SK-N-SH (cell line): ENCODE measurements around the gene IDE. TPM values are rescaled to one million over a fixed set of nuclear protein-coding genes. Genes with fewer than 3 reads are reported as not detected.

Experiments used
- CTCF ChIA-PET: fragments of 300-600, 350-600 bp; formaldehyde crosslinking; extraction: SDS; loops from one replicate; lab custom pipeline; 2021; lab: Yijun Ruan, JAX
- POLR2A ChIA-PET: fragments of 350-600 bp; sonication (Branson Sonifier 250); formaldehyde crosslinking; extraction: SDS; loops from one replicate; lab custom pipeline; 2020; ENCODE audit warnings: antibody characterized with exemption, inconsistent platforms; lab: Yijun Ruan, JAX
- DNase-seq: peaks from one replicate; pipeline ENCODE4 v3.0.0; 2012
- H2AFZ ChIP-seq: fragments of 200-600 bp; sonication (generic); 2 replicates; pipeline ENCODE4 v1.8.1; 2016; ENCODE audit warnings: antibody characterized with exemption, mild to moderate bottlenecking, low read depth
- H3F3A ChIP-seq: fragments of 200-600 bp; sonication (generic); replicated peaks from 2 replicates; pipeline ENCODE3; 2016; ENCODE audit warnings: antibody characterized with exemption, mild to moderate bottlenecking; ENCODE audit not compliant: insufficient read depth
- H3K27ac ChIP-seq, 2 experiments: fragments of 200-500 bp in 1 of 2; fragments of 200-600 bp in 1 of 2; sonication (Bioruptor generic) in 1 of 2; sonication (generic), shearing (Covaris generic) in 1 of 2; 2 replicates each; pipeline versions ENCODE4 v1.5.1 to v1.6.1; 2014 to 2016; ENCODE audit warnings: low read depth in 2 of 2, inconsistent platforms in 1 of 2, low read length in 1 of 2, mild to moderate bottlenecking in 1 of 2, mixed read lengths in 1 of 2
- H3K27me3 ChIP-seq: fragments of 200-600 bp; sonication (generic), shearing (Covaris generic); 2 replicates; pipeline ENCODE4 v1.6.1; 2016; ENCODE audit warnings: mixed run types; ENCODE audit not compliant: insufficient read depth
- H3K36me3 ChIP-seq, 2 experiments: fragments of 200-500 bp in 1 of 2; fragments of 200-600 bp in 1 of 2; sonication (Bioruptor generic) in 1 of 2; sonication (generic) in 1 of 2; replicated peaks in 1 of 2; 2 replicates each; pipeline versions ENCODE3 to v1.5.1; 2014 to 2016; ENCODE audit warnings: low read length in 1 of 2, mild to moderate bottlenecking in 1 of 2; ENCODE audit not compliant: insufficient read depth in 2 of 2, control insufficient read depth in 1 of 2
- H3K4me1 ChIP-seq, 2 experiments: fragments of 200-500 bp in 1 of 2; fragments of 200-600 bp in 1 of 2; sonication (Bioruptor generic) in 1 of 2; sonication (generic), shearing (Covaris generic) in 1 of 2; 2 replicates each; pipeline versions ENCODE4 v1.5.1 to v1.6.1; 2014 to 2016; ENCODE audit warnings: low read depth in 1 of 2, low read length in 1 of 2, mixed run types in 1 of 2; ENCODE audit not compliant: insufficient read depth in 2 of 2, control insufficient read depth in 1 of 2
- H3K4me2 ChIP-seq: fragments of 200-600 bp; sonication (generic), shearing (Covaris generic); 2 replicates; pipeline ENCODE4 v1.6.1; 2017; ENCODE audit warnings: mixed run types
- H3K4me3 ChIP-seq, 2 experiments: fragments of 200-500 bp in 1 of 2; fragments of 200-600 bp in 1 of 2; sonication (Bioruptor generic) in 1 of 2; sonication (generic), shearing (Covaris generic) in 1 of 2; 2 replicates each; pipeline versions ENCODE4 v1.5.1 to v1.8.1; 2014 to 2016; ENCODE audit warnings: low read depth in 2 of 2, inconsistent platforms in 1 of 2, low read length in 1 of 2, mild to moderate bottlenecking in 1 of 2, mixed read lengths in 1 of 2, moderate library complexity in 1 of 2
- H3K79me2 ChIP-seq: fragments of 200-600 bp; sonication (generic); 2 replicates; pipeline ENCODE4 v1.8.1; 2017; ENCODE audit warnings: mild to moderate bottlenecking; ENCODE audit not compliant: insufficient read depth
- H3K9ac ChIP-seq: fragments of 200-600 bp; sonication (generic); 2 replicates; pipeline ENCODE4 v1.6.1; 2017; ENCODE audit warnings: mixed run types
- H3K9me2 ChIP-seq: fragments of 200-600 bp; sonication (generic); 2 replicates; pipeline ENCODE4 v1.6.1; 2017; ENCODE audit warnings: mixed run types
- H3K9me3 ChIP-seq: fragments of 200-600 bp; sonication (generic); 2 replicates; pipeline ENCODE4 v1.6.1; 2017; ENCODE audit warnings: mixed run types, mild to moderate bottlenecking, moderate library complexity
- H4K20me1 ChIP-seq: fragments of 200-600 bp; sonication (generic); 2 replicates; pipeline ENCODE4 v1.6.1; 2017; ENCODE audit warnings: mild to moderate bottlenecking, mixed run types; ENCODE audit not compliant: insufficient read depth
- EP300 ChIP-seq, 2 experiments: IDR thresholded peaks; 2 replicates each; pipeline versions ENCODE4 v1.4.0 to v1.6.1; 2012; ENCODE audit warnings: borderline replicate concordance in 1 of 2, low read depth in 1 of 2, low read length in 1 of 2
- EZH2phosphoT487 ChIP-seq: fragments of 200-600 bp; sonication (generic); IDR thresholded peaks from 2 replicates; pipeline ENCODE4 v1.6.1; 2017; ENCODE audit warnings: low read depth, mixed run types, mild to moderate bottlenecking, antibody characterized with exemption, moderate library complexity, borderline replicate concordance
- FOSL2 ChIP-seq: IDR thresholded peaks from 2 replicates; pipeline ENCODE4 v1.4.0; 2012; ENCODE audit warnings: low read depth, mild to moderate bottlenecking, moderate library complexity, borderline replicate concordance
- GATA2 ChIP-seq: sonication (generic); formaldehyde crosslinking; IDR thresholded peaks from 2 replicates; pipeline ENCODE4 v1.5.0; 2020; ENCODE audit warnings: mild to moderate bottlenecking, missing genetic modification reagents
- IRF3 ChIP-seq: fragments of 150-350 bp; IDR thresholded peaks from 2 replicates; pipeline ENCODE4 v1.6.1; 2016; ENCODE audit warnings: mild to moderate bottlenecking, low read depth, low read length
- JUND ChIP-seq: IDR thresholded peaks from 2 replicates; pipeline ENCODE4 v1.4.0; 2012
- MEF2A ChIP-seq: IDR thresholded peaks from 2 replicates; pipeline ENCODE4 v1.4.0; 2012; ENCODE audit warnings: low read depth, borderline replicate concordance
- NFIC ChIP-seq: IDR thresholded peaks from 2 replicates; pipeline ENCODE4 v1.4.0; 2012; ENCODE audit warnings: borderline replicate concordance
- NRF1 ChIP-seq: IDR thresholded peaks from 2 replicates; pipeline ENCODE4 v1.6.1; 2012; ENCODE audit warnings: low read depth, mild to moderate bottlenecking, low read length
- PBX3 ChIP-seq: IDR thresholded peaks from 2 replicates; pipeline ENCODE4; 2012
- RAD21 ChIP-seq: IDR thresholded peaks from 2 replicates; pipeline ENCODE4 v1.6.1; 2012; ENCODE audit warnings: mild to moderate bottlenecking, low read length
- SIN3A ChIP-seq: IDR thresholded peaks from 2 replicates; pipeline ENCODE4 v1.6.1; 2012; ENCODE audit warnings: low read depth, mild to moderate bottlenecking, low read length, moderate library complexity, borderline replicate concordance
- SMC3 ChIP-seq: IDR thresholded peaks from 2 replicates; pipeline ENCODE4 v1.6.1; 2012; ENCODE audit warnings: low read depth, low read length, improper control_type of control experiment
- TAF1 ChIP-seq: IDR thresholded peaks from 2 replicates; pipeline ENCODE4 v1.6.1; 2012; ENCODE audit warnings: low read depth, mild to moderate bottlenecking, low read length, moderate library complexity, borderline replicate concordance
- TCF12 ChIP-seq: IDR thresholded peaks from 2 replicates; pipeline ENCODE4 v1.4.0; 2012
- TEAD4 ChIP-seq: IDR thresholded peaks from 2 replicates; pipeline ENCODE4 v1.4.0; 2012; ENCODE audit warnings: mild to moderate bottlenecking, borderline replicate concordance; ENCODE audit not compliant: insufficient read depth
- ZBTB33 ChIP-seq: IDR thresholded peaks from 2 replicates; pipeline ENCODE4 v1.4.0; 2012; ENCODE audit warnings: low read depth, borderline replicate concordance
- WGBS: methylation state at CpG from one replicate; pipeline ENCODE4 v1.1.6; 2017; ENCODE audit warnings: low lambda C conversion rate; 5-methylcytosine and 5-hydroxymethylcytosine counted together
- polyA plus RNA-seq, 3 experiments: library from polyadenylated mRNA; depleted of rRNA; stranded (reverse); fragments of >200 nt; gene quantifications; 2 replicates each; pipeline ENCODE4 v1.2.3, GENCODE V29; 2012

Gene IDE
- polyA plus RNA-seq, 1 of the 3 experiments (the other 2 are of a cell fraction) = 9.3 TPM

- no peak for DNase-seq
- peaks cover 43 to 45% of the 10 kb centered on the region in 2 experiments for H3K36me3 ChIP-seq
- H3K27ac ChIP-seq = no peak overlapping the region
- no peak overlapping the region for H3K9ac ChIP-seq
- POLR2A ChIA-PET = no interaction called here
- no peaks in the 10 kb centered on the region for H3F3A ChIP-seq
- no peaks in the 10 kb centered on the region for H3K9me3 ChIP-seq
- H3K4me2 ChIP-seq = no peak overlapping the region
- CTCF ChIA-PET = no interaction called here
- H4K20me1 ChIP-seq = no peaks in the 10 kb centered on the region
- TF ChIP-seq IRF3 (no peak), ZBTB33 (no peak), MEF2A (no peak), SIN3A (no peak), EP300 (IDR thresholded peaks at IDR 0.05; ENCODE audit: borderline replicate concordance in 1 of 2, low read depth in 1 of 2, low read length in 1 of 2) (no peak), JUND (no peak)
- H3K27me3 ChIP-seq = no peaks in the 10 kb centered on the region
- H3K4me3 ChIP-seq = no peak overlapping the region
- WGBS = 92% methylated on average over 2 of the region's 2 CpGs
- no peaks in the 10 kb centered on the region for H3K9me2 ChIP-seq
- no peaks in the 10 kb centered on the region for H3K79me2 ChIP-seq
- H3K4me1 ChIP-seq = no peaks in the 10 kb centered on the region
- no peak overlapping the region for H2AFZ ChIP-seq
Observed at GRCh38 chr10:92450896-92451295, 123.0 kb downstream of the IDE start.

GRCh38 chr10:92440578-92440977 lies 133.3 kb downstream of the IDE start:
- CTCF ChIA-PET = interaction anchor here (2.1 kb wide), 1 partner anchor 353 kb away, joined by 5 read pairs; no protein-coding TSS in a partner anchor
- Histone ChIP-seq H3K36me3 (no peaks in the 10 kb centered on the region), H2AFZ (no peak overlapping the region), H3K9me2 (no peaks in the 10 kb centered on the region), H3K4me3 (no peak overlapping the region), H3K79me2 (no peaks in the 10 kb centered on the region), H3K9me3 (no peaks in the 10 kb centered on the region), H3K4me2 (no peak overlapping the region), H3K4me1 (no peaks in the 10 kb centered on the region), H4K20me1 (no peaks in the 10 kb centered on the region), H3K27me3 (no peaks in the 10 kb centered on the region), H3K27ac (no peak overlapping the region), H3F3A (peaks cover 2% of the 10 kb centered on the region), H3K9ac (no peak overlapping the region)
- 94% methylated on average over 5 of the region's 5 CpGs for WGBS
- no peak for DNase-seq
- POLR2A ChIA-PET = no interaction called here
- TF ChIP-seq TEAD4 = no peak
- TF ChIP-seq EZH2phosphoT487 = no peak
- TF ChIP-seq NRF1 = no peak
- no peak for TF ChIP-seq EP300 (IDR thresholded peaks at IDR 0.05; ENCODE audit: borderline replicate concordance in 1 of 2, low read depth in 1 of 2, low read length in 1 of 2)
- no peak for TF ChIP-seq TCF12
- TF ChIP-seq NFIC = no peak
- TF ChIP-seq RAD21 = no peak
- TF ChIP-seq GATA2 (CRISPR knock-in tag) = no peak
- no peak for TF ChIP-seq IRF3
- no peak for TF ChIP-seq TAF1
- TF ChIP-seq SMC3 = no peak
- TF ChIP-seq FOSL2 = no peak
- TF ChIP-seq PBX3 = no peak
